A673 (cell line): Measurements from ENCODE around the gene TNFAIP8L1.

ENCODE experiments used
- EZH2 ChIP-seq: fragments of 200-600 bp; sonication (generic); IDR thresholded peaks from 2 replicates; pipeline ENCODE4 v1.6.1; 2017; ENCODE audit warnings: borderline replicate concordance, low read depth, mild to moderate bottlenecking, mixed read lengths, antibody characterized with exemption, low read length; ENCODE audit not compliant: poor library complexity, severe bottlenecking
- TF ChIP-seq, protein P1 (sequence below): fragments of 300-800, 200-600 bp; sonication (generic); conservative IDR thresholded peaks from 2 replicates; pipeline ENCODE4 v1.5.1; 2017; ENCODE audit warnings: low read depth, mild to moderate bottlenecking, antibody characterized with exemption, low read length, moderate library complexity, mixed read lengths

DNA sequence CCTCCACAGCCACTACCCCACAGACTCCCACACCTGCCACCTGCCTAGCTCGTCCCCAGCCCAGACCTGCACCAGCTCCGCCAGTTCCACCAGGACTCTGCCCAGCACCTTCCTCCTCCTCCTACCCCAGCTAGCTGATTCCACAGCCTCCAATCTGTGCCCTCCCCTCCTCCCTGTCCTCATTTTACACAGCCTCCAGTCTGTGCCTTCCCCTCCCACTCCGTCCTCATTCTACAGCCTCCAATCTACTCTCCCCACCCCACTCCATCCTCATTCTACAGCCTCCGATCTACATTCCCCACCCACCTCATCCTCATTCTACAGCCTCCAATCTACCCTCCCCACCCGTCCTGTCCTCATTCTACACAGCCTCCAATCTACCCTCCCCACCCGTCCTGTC, 23.5 kb downstream of the TNFAIP8L1 start:
- TF ChIP-seq, protein P1, sequence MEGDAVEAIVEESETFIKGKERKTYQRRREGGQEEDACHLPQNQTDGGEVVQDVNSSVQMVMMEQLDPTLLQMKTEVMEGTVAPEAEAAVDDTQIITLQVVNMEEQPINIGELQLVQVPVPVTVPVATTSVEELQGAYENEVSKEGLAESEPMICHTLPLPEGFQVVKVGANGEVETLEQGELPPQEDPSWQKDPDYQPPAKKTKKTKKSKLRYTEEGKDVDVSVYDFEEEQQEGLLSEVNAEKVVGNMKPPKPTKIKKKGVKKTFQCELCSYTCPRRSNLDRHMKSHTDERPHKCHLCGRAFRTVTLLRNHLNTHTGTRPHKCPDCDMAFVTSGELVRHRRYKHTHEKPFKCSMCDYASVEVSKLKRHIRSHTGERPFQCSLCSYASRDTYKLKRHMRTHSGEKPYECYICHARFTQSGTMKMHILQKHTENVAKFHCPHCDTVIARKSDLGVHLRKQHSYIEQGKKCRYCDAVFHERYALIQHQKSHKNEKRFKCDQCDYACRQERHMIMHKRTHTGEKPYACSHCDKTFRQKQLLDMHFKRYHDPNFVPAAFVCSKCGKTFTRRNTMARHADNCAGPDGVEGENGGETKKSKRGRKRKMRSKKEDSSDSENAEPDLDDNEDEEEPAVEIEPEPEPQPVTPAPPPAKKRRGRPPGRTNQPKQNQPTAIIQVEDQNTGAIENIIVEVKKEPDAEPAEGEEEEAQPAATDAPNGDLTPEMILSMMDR = no peak
- no peak for TF ChIP-seq EZH2
